AML-193 (cell line): ENCODE results near the gene SCUBE1.

Experiments used
- DNase-seq, 2 experiments: peaks; one replicate each; lab custom pipeline; 2025; lab: John Stamatoyannopoulos, UW

The SCUBE1 gene

GRCh38 chr22:43236411-43237166 is 106.6 kb downstream of the SCUBE1 start:
- DNase-seq = no peak

DNA sequence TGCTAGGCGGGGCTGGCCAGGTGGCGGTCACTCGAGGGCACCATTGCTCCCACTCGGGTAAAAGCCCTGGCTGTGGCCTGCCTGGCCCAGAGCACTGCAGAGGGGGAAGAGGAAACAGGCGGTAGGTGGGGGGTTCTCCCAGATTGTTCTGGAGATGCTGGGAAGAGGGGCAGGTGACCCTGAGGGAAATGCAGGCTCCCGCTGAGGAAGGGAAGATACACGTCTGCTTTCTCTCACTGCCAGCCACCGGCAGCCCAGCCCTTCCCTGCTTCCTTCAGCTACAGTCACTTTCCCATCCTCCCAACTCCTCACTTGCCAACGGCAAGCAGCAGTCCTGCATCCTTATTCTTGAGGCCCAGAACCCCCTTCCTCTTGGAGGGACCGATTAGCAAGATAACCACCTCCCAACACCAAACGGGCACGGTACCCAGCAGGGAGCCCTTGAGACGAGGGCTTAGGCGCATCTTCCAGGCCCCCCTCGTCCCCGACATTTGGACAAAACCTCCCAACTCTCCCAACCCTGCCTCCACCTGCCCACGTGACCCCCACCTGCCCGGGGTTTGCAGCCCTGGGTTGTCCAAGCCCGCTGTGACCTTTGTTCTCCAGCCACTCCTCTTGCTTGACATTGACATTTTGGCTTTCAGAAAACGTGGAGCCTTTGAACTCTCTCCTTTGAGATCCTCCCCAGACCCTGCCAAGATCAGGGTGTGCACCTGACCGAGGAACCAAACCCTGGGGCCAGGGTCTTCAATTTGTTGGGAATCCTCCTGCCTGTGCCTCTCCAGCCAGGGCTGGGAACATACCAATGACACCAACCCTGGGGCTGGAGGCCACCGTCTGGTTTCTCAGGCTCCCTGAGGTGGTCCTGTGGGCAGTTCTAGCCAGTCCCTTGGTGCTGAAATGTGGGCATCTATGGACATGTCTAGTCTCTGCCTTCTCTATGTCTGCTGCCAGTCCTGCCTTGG is 107.4 kb downstream of the SCUBE1 start:
- no peak for DNase-seq

- no peak for DNase-seq
Measured at GRCh38 chr22:43234264-43234988, 108.7 kb downstream of the SCUBE1 start.

DNA sequence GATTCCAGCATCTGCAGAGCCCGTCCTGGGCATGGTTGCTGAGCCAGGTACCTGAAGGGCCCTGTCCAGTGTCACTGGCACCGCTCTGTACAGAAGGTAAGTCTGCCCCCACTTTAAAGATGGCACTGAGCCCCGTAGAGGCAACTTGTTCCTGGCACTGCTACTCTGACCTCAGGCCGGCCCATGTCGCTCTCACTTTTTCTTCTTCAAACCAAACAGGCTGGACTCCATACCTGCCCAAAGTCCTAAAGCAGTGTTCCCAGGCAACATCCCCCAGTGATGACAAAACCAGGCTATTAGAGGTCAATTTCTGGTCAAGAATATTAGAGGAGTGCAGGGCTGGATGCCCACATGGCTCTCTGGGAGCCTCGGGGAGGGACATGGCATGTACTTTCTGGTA is 109.6 kb downstream of the SCUBE1 start:
- DNase-seq = no peak

- DNase-seq = no peak
Measured at GRCh38 chr22:43232445-43232844, 110.7 kb downstream of the SCUBE1 start.

GRCh38 chr22:43231724-43232034 is 111.5 kb downstream of the SCUBE1 start:
- DNase-seq = no peak

- peak; percentile 8 to 12 for DNase-seq
Measured at GRCh38 chr22:43230971-43231723, 112.0 kb downstream of the SCUBE1 start.

- no peak for DNase-seq
Measured at GRCh38 chr22:43230571-43230970, 112.6 kb downstream of the SCUBE1 start.

GRCh38 chr22:43228863-43229262 is 114.3 kb downstream of the SCUBE1 start:
- no peak for DNase-seq

- peak in 1 of 2 experiments; percentile 1 for DNase-seq
Measured at GRCh38 chr22:43228330-43228729, 114.8 kb downstream of the SCUBE1 start.

DNA sequence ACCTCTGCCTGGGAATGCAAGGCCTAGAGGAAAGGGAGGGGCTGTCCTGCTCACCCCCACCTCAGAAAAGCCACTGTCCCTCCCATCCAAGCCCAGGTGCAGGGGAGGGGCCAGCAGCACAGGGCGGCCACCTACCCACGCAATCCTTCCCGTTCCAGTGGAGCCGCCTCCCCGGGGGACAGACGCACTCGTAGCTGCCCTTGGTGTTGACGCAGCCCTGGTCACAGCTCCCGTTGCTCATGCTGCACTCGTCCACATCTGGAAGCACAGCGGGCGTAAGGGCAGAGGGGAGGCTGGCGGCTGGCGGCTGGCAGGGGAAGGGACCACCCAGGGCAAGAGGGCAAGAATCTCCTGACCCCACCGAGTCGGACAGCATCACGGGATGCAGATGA is 115.9 kb downstream of the SCUBE1 start:
- no peak for DNase-seq

- DNase-seq = no peak
Measured at GRCh38 chr22:43226377-43227238, 116.6 kb downstream of the SCUBE1 start.

GRCh38 chr22:43225609-43226008 is 117.6 kb downstream of the SCUBE1 start:
- DNase-seq = no peak

- no peak for DNase-seq
Measured at GRCh38 chr22:43222987-43223386, 120.2 kb downstream of the SCUBE1 start.

DNA sequence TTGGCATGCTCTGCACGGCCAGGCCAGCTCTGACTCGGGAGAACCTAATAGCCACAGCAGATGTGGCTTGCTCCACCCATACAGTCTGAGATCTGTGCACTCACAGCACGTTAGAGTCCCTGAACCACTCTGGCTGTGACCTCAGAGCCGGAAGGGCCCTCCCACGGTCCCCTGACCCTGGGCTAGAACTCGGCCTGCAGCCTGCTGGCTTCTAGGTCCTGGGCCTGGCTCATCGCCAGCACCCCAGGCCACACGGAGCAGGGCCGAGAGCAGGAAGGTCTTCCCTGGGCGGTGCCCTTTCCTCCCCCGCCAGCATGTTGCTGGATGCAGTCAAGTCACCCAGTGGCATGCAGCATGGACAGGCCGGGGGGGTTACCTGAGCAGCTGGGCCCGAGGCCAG is 120.9 kb downstream of the SCUBE1 start:
- no peak for DNase-seq

GRCh38 chr22:43220625-43221380 is 122.4 kb downstream of the SCUBE1 start:
- no peak for DNase-seq

GRCh38 chr22:43218786-43219185 is 124.4 kb downstream of the SCUBE1 start:
- no peak for DNase-seq

GRCh38 chr22:43217285-43218030 is 125.7 kb downstream of the SCUBE1 start:
- no peak for DNase-seq

DNA sequence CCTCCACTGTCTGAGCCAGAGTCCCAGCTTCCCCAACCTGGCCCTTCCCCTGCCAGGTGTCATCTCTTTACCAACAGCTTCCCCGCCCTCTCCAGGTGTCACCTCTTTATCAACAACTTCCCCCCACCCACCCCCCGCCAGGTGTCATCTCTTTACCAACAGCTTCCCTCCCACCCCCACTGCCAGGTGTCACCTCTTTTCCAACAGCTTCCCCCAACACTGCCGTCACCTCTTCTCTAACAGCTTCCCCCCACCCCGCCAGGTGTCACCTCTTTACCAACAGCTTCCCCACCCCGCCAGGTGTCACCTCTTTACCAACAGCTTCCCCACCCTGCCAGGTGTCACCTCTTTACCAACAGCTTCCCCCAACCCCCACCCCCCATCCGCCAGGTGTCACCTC is 126.4 kb downstream of the SCUBE1 start:
- DNase-seq = no peak
